ENCODE data around the gene DLX6.
"Not testable (repeated sequence)": the region's sequence is repeated elsewhere in the genome, so short reads cannot be mapped to it uniquely, and the experiment has no call there.

Gene DLX6

GRCh38 chr7:97024209-97025129, 19.1 kb downstream of the DLX6 start, which contains the start of gene DLX5:
Gene DLX5, minus strand, starts transcription at chr7:97024831. Its CDS starts 208 bp downstream, at chr7:97024623.
- DNase-seq = peak; percentile 28

DNA sequence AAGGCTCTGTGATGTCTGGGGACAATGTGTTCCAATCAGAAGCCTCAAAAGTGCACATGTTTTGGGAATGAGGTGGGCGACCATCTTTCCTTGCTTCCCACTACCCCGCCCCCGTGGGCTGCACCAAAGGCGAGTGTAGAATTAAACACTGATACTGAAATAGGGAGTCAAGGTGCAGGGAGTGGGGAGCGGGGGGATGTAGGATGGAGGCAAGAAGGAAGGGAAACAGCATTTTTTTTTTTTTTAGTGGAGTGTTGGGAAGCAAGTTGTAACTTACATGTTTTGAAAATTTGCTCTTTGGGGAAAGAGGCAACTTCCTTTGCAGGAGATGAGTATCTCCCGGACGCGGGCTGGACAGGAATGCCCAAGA, 19.8 kb downstream of the DLX6 start:
- no peak for DNase-seq

DNA sequence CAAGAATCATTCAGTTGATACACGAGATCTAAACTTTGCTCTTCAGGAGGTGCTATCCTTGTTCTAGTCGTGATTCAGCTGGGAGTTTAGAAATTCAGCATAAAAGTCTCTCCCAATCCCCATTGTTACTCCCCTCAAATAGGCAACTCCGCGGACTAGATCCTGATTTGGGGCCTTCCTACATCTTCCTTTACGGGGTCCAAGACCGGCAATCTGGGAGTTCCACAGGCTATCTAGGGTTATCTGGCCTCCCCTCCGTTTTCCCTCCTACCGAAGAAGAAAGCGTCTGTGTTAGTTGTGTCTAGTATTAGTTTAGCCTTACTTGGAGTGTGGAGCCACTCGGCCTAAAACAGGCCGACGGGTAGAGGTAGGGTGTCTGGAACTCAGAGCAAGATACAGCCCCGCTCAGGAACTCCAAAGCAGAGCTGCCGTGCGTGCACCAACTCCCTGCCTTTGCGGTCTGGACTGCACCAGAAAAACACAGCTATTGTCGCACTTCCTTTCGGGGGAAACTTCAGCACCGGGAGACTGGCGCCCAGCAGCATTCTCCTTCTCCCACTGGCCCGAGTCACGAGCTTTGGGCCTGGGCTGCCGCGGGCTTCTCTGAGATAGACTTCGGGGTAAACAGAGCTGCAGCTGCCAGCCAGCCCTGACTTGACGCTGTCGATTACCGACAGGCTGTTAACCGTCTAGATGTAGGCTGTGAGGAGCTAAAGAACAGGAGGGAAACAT, 20.8 kb downstream of the DLX6 start:
- DNase-seq = no peak

DNA sequence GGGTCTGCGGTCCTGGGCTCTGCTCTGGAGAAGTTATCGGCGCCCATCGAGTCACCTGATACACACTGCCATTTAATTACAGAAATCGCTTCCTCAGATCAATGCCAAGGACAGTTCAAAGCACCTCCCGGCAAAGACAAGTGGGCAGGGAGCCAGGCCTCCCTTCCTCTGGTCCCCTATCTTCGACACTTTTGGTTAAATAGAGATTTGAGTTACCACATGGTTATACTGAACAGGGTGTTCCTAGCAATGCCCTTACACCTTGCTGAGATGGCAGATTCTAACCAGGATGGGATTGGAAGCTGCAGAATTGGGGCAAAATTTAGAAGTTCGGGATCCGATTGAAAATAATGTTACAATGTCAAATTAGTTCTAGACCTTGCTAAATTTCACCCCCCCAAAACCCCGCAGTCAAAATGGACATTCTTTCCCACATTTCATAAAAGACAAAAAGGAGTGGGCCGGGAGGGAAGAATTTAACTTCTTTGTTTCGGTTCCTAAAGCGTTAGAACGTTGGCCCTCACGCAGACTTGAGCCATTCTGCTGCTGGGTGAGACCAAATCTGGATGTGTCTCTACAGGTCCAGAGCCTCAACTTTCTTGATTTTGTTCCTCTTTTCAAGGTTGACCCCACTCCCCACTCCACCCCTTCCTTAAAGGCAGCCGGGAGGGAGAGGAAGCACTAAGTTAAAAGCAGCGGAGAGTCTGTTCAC, 21.5 kb downstream of the DLX6 start:
- no peak for DNase-seq

DNA sequence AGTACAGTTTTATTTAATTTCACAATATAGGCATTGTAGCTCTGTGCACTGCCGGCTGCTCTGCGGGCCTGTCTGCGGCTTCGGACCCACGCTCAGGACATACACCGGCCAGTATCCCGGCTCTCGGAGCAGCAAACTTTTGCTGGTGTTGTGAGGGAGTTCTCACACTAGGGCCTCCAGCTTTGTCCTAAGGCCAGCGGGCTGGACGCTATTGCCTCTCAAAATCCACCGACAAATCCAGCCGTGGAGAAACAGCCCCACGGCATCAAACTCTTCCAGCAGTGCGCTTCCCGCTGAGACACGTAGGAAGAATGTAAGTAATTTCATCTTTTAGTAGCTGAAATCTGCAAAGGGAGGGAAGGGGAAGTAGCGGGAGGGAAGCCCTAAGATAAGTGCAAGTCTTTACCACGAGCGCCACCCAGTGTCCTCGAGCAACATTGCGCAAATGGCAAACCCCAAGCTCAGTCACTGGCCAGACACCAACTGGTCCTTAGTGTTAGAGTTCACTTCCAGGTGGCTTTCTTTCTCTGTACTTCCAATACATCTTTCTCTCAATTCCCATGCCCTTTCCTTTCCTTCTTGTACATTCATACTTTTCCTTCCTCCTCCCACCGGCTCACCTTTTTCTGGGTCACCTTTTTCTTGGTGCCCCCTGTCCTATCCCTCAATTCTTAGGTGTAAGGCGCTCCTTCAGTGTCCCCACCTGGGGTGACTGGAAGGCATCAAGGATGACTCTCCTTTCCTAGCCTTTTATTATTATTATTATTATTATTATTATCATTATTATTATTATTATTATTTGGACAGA, 22.3 kb downstream of the DLX6 start:
- peak; percentile 61 for DNase-seq

GRCh38 chr7:97034213-97034852, 29.0 kb downstream of the DLX6 start:
- not testable (repeated sequence) for DNase-seq

DNA sequence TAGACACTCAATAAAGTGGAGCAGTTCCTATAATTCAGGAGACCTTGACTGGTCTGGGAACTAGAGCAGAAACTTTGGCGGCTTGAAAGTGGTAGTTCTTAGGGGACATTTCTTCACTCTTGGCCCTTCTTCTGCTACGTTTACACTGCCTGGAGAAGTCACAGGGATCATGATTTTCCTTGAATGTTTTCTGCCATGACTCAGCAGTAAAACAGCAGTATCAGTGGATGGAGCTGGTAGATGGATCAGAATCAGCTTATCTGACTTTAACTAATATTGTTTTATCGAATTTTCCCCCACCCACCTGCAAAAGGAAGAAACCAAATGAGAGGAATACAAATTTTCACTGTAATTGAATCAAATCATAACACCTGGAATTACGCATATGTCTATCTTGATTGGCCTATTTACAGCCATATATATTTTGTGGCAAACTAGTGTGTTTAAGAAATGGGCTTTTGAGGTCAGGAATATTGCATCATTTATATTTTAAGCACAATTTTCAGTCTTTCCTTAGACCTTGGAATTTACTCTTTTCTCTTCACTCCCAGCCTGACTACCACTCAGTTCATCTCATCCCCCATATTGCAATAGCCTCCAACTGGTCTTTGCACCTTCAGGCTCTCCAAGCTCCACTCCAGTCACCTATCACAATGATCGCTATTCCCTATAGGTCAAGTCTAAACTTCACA, 34.2 kb downstream of the DLX6 start:
- DNase-seq = no peak

GRCh38 chr7:97043281-97043680, 37.9 kb downstream of the DLX6 start:
- DNase-seq = no peak
